Effector CD4-positive, alpha-beta T cell (primary cell): Measurements from ENCODE around the gene DUS3L.
"Not testable (repeated sequence)": the region's sequence is repeated elsewhere in the genome, so short reads cannot be mapped to it uniquely, and the experiment has no call there.

ENCODE experiments used
- DNase-seq: peaks from one replicate; pipeline ENCODE4 v3.0.0-alpha.2; 2020

The DUS3L gene

GRCh38 chr19:5767949-5768348 lies 23.0 kb downstream of the DUS3L start:
- DNase-seq, result no peak

DNA sequence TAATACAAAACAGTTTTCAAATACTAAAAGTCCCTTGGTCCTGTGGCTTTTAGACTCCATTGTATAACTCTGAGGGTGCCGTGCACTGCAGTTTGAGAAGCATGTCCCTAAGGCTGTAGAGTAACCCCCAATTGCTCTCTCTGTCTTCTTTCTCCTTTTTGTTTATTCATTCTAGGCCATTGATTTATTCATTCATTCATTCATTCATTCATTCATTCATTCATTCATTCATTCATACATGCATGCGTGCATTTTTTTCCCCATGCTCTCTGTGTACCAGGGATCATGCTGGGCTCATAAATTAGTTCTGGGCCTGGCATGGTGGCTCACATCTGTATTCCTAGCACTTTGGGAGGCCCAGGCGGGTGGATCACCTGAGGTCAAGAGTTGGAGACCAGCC lies 25.7 kb downstream of the DUS3L start:
- no peak for DNase-seq

DNA sequence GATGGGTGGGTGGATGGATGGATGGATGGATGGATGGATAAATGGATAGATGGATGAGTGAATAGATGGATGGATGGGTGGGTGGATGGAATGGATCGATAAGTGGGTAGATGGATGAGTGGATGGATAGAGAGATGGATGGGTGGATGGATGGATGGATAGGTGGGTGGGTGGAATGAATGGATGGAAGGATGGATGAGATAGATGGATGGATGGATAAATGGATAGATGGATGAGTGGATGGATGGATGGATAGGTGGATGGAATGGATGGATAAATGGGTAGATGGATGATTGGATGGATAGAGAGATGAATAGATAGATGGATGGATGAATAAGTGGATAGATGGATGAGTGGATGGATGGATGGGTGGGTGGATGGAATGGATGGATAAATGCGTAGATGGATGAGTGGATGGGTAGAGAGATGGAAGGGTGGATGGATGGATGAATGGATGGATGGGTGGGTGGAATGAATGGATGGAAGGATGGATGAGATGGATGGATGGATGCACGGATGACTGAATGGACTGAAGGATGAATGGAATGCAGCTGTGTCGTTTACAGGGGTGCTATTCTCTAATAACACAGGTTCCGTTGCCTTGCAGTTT lies 28.2 kb downstream of the DUS3L start:
- no peak for DNase-seq

DNA sequence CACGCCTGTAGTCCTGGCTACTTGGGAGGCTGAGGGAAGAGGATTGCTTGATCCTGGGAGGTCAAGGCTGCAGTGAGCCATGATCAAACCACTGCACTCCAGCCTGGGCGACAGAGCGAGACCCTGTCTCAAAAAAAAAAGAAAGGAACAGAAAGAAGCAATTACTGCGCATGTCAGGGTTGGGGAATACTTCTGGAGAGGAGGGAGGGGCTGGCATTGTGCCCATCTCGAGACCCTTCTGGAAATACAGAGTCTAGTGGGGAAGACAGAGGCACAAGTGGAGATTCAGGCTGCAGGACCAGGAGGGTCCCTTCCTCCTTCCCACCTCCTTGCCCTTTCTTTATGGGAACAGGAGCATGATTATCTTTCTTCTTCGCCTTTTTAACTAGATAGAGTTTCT lies 37.2 kb downstream of the DUS3L start:
- DNase-seq, result no peak

DNA sequence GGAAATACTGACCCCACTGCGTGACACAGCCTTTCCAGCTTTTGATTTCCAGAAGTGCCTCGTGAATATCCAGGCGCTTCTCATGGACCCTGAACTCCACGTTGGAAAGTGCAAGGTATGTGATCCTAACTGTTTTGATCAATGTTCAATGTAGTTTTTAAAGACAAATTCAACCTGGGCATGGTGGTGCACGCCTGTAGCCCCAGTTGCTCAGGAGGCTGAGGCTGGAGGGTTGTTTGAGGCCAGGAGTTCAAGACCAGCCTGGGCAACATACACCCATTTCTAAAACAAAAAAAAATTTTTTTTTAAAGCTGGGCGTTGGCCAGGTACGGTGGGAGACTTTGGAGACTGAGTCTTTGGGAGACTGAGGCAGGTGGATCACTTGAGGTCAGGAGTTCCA lies 39.3 kb downstream of the DUS3L start:
- no peak for DNase-seq

- no peak for DNase-seq
Observed at GRCh38 chr19:5749505-5749904, 41.5 kb downstream of the DUS3L start.

DNA sequence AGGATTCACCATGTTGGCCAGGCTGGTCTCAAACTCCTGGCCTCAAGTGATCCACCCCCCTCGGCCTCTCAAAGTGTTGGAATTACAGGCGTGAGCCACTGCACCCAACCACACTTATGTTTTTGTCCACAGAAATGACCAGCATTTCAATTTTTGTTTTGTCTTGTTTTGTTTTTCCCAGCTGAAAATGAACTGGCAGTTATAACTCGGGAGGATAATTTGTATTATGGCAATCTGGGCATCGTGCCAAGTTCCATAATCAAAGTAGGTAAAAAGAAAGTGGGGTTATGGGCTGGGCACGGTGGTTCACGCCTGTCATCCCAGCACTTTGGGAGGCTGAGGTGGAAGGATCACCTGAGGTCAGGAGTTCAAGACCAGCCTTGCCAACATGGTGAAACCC lies 42.0 kb downstream of the DUS3L start:
- DNase-seq, result not testable (repeated sequence)

DNA sequence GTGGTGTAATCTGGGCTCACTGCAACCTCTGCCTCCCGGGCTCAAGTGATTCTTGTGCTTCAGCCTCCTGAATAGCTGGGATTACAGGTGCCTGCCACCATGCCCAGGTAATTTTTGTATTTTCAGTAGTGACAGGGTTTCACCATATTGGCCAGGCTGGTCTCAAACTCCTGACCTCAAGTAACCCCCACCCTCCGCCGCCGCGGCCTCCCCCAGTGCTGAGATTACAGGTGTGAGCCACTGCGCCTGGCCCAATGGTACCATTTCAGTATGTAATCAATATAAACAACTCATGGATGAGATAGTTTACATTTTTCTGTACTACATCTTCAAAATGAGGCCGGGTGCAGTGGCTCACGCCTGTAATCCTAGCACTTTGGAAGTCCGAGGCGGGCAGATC lies 46.0 kb downstream of the DUS3L start:
- not testable (repeated sequence) for DNase-seq

- DNase-seq, result no peak
Observed at GRCh38 chr19:5743630-5744029, 47.3 kb downstream of the DUS3L start.

DNA sequence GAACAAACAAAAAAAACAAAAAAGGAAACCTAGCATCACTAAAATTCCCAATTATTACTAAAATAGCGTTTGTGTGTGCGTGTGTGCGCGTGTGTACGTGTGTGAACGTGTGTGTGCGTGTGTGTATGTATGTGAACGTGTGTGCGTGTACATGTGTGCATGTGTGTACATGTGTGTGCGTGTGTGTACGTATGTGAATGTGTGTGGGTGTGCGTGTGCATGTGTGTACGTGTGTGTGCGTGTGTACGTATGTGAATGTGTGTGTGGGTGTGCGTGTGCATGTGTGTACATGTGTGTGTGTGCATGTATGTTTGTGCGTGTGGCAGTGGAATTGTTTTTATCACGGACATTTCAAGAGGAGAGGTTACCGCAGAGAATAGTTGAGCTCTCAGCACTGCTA lies 48.9 kb downstream of the DUS3L start:
- no peak for DNase-seq

DNA sequence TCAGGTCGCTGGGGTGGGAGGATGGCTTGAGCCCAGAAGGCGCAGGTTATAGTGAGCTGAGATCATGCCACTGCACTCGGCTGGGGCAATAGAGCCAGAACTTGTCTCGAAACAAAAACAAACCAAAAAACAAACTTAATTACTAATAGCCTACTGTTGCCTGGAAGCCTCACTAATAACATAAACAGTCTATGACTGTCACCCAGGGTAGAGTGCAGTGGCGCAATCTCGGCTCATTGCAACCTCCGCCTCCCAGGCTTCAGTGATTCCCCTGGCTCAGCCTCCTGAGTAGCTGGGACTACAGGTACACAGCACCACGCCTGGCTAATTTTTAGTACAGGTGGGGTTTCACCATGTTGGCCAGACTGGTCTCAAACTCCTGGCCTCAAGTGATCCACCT lies 52.5 kb downstream of the DUS3L start:
- DNase-seq, result no peak
